SJSA1 (cell line): ENCODE results near the gene RWDD2A. TPM values are rescaled to one million over a fixed set of nuclear protein-coding genes. Genes with fewer than 3 reads are reported as not detected.

ENCODE experiments used
- DNase-seq, 2 experiments: peaks; one replicate each; pipeline ENCODE4 v3.0.0-alpha.2; 2015 to 2020; ENCODE audit warnings: low spot score in 2 of 2, low read depth in 1 of 2
- H3K27ac ChIP-seq: fragments of 250-450 bp; sonication (Bioruptor Pico); 2 replicates; pipeline ENCODE4 v1.5.1; 2020; ENCODE audit warnings: mild to moderate bottlenecking, moderate library complexity
- H3K27me3 ChIP-seq: fragments of 250-450 bp; sonication (Bioruptor Pico); replicated peaks from 2 replicates; pipeline ENCODE4 v1.5.1; 2020; ENCODE audit warnings: mild to moderate bottlenecking, moderate library complexity
- H3K36me3 ChIP-seq: fragments of 250-450 bp; sonication (Bioruptor Pico); 2 replicates; pipeline ENCODE4 v1.5.1; 2020; ENCODE audit warnings: mild to moderate bottlenecking
- H3K4me1 ChIP-seq: fragments of 250-450 bp; sonication (Bioruptor Pico); replicated peaks from 2 replicates; pipeline ENCODE4 v1.6.1; 2021; ENCODE audit warnings: mild to moderate bottlenecking
- H3K4me3 ChIP-seq: fragments of 250-450 bp; sonication (Bioruptor Pico); 2 replicates; pipeline ENCODE4 v1.5.1; 2020; ENCODE audit warnings: mild to moderate bottlenecking
- H3K9me3 ChIP-seq: fragments of 250-450 bp; sonication (Bioruptor Pico); replicated peaks from 2 replicates; pipeline ENCODE4 v1.5.1; 2020; ENCODE audit warnings: mild to moderate bottlenecking
- total RNA-seq: library from RNA; depleted of rRNA; stranded (reverse); fragments of >200 nt; shearing (Covaris generic); gene quantifications from 2 replicates; pipeline ENCODE4 v1.2.3, GENCODE V29; 2014; rRNA removed

RWDD2A gene
- total RNA-seq, 1 experiment from 2014 or later: 1.7 TPM

DNA sequence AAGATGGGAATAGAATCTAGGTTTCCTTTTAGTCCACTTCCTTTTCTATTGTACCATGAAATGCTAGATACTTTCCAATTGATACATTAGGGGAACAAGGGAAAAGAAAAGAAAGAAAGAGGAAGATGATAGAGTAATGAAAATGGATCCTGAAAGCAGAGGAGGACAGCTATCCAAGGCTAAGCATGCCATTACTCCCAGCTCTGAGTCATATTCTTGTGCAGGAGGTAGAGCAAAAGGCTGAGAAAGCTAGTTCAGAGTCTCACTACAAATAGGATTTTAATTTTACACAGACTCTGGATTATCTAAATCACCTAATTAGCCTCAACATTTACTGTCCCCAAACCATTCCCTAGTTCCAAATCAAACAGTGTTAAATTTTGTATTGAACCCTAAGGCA is 23.6 kb downstream of the RWDD2A start:
- Histone ChIP-seq H3K4me1 (peaks cover 3% of the 10 kb centered on the region; the same call in 1 of the 2 replicates), H3K36me3 (peaks cover 31% of the 10 kb centered on the region), H3K27ac (no peak overlapping the region), H3K4me3 (no peak overlapping the region), H3K9me3 (no peaks in the 10 kb centered on the region), H3K27me3 (no peaks in the 10 kb centered on the region)
- DNase-seq: no peak

DNA sequence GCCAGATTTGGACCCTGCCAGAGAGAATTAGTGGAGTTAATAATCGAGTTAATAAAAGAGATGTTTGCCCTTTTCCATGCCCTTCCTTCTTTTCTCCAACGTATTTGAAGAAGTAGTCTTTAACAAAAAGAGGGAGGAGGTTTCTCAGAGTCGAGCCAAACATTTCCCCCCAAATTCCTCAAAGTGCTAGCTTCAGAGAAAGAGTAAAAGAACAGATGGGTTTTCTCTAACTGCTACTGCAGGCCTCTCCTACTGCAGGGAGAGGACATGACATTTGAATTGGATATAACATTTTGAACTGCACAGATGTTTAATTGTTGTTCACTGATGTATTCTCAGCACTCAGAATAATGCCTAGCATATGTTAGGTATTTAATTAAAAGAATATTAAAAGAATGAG is 25.5 kb downstream of the RWDD2A start:
- H3K4me3 ChIP-seq: no peak overlapping the region
- H3K4me1 ChIP-seq: peaks cover 3% of the 10 kb centered on the region; the same call in 1 of the 2 replicates
- no peaks in the 10 kb centered on the region for H3K9me3 ChIP-seq
- H3K27me3 ChIP-seq: no peaks in the 10 kb centered on the region
- H3K36me3 ChIP-seq: peaks cover 34% of the 10 kb centered on the region
- DNase-seq: no peak
- no peak overlapping the region for H3K27ac ChIP-seq

DNA sequence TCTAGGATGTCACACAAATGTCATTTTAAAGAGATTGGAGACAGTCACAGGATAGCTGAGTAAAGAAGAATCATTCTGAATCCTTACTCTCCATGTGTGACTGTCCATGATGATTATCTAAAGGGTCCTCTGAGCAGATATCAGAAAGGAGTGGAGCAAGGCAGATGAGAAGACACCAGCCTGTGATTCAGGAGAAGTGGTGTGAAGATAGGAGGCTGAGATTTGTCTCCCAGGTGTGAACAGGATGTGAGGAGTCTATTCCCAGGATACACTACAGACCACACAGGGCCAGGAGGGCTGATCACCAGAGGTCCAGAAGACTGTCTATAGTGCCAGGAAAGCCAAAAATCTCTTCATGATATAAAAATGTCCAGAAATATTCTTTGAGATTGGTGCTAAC is 27.0 kb downstream of the RWDD2A start:
- H3K27ac ChIP-seq: no peak overlapping the region
- H3K4me1 ChIP-seq: peaks cover 3% of the 10 kb centered on the region; the same call in 1 of the 2 replicates
- H3K27me3 ChIP-seq: no peaks in the 10 kb centered on the region
- peaks cover 32% of the 10 kb centered on the region for H3K36me3 ChIP-seq
- no peaks in the 10 kb centered on the region for H3K9me3 ChIP-seq
- no peak for DNase-seq
- no peak overlapping the region for H3K4me3 ChIP-seq

DNA sequence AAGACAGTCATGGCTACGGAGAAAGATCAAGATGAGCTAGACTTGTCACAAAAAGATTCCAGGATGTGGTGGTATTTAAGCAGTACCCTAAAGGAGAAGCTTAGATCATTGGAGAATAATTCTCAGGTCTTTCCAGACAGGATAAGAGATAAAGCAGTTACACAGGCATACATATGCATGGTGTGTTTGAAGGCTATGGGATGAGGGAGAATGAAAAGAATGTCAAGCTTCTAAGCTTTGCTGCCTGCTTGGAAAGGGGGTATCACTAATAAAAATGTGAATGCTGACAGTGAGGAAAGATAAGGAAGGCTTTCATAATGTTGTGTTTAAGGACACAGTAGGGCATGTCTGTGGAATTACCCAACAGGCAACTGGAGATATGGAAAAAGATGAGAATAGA is 28.1 kb downstream of the RWDD2A start:
- Histone ChIP-seq H3K27ac (no peak overlapping the region), H3K4me3 (no peak overlapping the region), H3K9me3 (no peaks in the 10 kb centered on the region), H3K27me3 (no peaks in the 10 kb centered on the region), H3K4me1 (no peaks in the 10 kb centered on the region), H3K36me3 (peaks cover 23% of the 10 kb centered on the region)
- no peak for DNase-seq

DNA sequence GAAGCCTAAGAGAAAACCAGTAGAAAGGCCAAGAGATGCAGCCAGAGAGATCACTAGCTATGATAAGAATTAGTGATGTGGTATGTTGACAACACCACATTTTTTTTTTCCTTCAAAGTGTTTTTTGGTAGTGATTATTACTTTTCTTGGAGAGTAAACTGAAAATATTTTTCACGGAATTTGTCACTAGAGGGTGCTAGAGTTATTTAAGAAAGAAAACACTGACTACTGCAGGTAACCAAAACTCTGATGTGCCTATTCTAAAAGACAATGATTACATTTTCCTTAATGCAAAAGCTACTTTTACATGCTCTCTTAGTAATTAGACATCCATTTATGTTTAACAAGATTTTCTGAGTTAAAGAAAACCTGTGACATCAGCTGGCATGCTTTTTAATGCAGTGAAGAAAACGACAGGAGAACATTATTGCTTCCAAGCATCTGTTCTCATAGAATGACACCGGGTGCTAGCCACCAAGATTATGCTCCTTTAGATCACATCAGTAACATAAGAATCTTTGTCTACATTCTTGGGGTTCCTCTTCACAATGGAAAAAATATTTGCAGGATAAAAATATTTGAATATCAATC is 28.8 kb downstream of the RWDD2A start:
- Histone ChIP-seq H3K4me3 (no peak overlapping the region), H3K4me1 (no peaks in the 10 kb centered on the region), H3K27me3 (no peaks in the 10 kb centered on the region), H3K9me3 (no peaks in the 10 kb centered on the region), H3K27ac (no peak overlapping the region), H3K36me3 (peaks cover 18% of the 10 kb centered on the region)
- peak in 1 of 2 experiments; percentile 41 for DNase-seq

DNA sequence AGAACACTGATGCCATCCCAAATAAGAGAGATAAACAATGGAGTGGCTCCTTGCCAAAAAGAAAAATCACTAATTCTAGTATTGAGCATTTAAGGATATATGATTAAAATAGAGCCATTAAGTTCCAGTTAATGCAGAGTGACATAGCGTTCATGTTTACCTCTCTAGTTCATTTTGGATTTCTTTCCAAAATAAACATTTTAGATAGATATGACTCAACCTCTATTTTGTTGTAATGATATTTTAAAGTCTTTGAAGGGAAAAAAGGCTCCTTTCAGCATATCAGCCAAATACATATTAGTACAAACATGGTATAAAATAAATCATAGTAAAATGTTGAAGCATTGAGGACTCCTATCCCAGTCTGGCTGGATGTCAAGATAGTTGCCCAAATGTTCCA is 33.4 kb downstream of the RWDD2A start:
- DNase-seq: no peak
- no peak overlapping the region for H3K27ac ChIP-seq
- H3K4me3 ChIP-seq: no peak overlapping the region
- H3K9me3 ChIP-seq: no peaks in the 10 kb centered on the region
- no peaks in the 10 kb centered on the region for H3K27me3 ChIP-seq
- H3K36me3 ChIP-seq: peaks cover 16% of the 10 kb centered on the region
- H3K4me1 ChIP-seq: no peaks in the 10 kb centered on the region

DNA sequence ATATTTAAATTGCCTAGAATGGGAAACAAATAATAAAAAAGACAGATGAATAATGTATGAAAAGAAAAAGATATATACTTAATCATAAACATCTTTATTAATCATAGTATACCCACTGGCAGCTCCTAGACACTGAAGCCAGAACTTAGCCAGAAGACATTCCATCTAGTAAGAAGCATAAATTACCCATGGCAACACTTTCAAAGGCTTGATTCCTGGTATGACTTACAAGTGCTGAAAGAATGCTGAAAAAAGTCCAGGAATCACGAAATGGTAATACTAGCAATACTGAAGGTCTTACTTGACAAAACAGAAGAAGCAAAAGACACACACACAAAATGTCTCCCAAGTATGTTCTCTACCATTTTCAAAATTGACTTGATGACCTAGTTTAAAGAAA is 38.0 kb downstream of the RWDD2A start:
- no peaks in the 10 kb centered on the region for H3K4me1 ChIP-seq
- peaks cover 9% of the 10 kb centered on the region for H3K36me3 ChIP-seq
- H3K9me3 ChIP-seq: no peaks in the 10 kb centered on the region
- no peak overlapping the region for H3K27ac ChIP-seq
- no peaks in the 10 kb centered on the region for H3K27me3 ChIP-seq
- no peak for DNase-seq
- no peak overlapping the region for H3K4me3 ChIP-seq

DNA sequence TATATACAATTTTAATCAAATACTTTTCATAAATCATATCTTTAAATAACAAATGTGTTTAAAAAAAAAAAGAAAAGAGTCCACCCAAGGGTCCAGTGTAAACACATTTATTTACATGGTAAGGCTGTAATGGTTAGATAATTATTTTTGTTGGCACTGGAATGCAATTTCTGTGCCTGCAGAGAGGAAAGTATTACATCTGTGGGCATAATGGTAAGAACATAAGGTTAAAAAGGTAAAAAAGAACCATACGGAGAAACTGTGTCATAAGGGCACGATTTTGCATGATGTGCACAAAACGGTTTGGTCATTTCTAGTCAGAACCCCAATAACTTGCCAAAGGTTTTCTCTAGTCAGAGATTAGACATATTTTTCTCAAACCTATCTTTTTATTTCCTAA is 54.3 kb downstream of the RWDD2A start:
- Histone ChIP-seq H3K27me3 (no peaks in the 10 kb centered on the region), H3K36me3 (peaks cover 19% of the 10 kb centered on the region), H3K4me3 (no peak overlapping the region), H3K9me3 (no peaks in the 10 kb centered on the region), H3K27ac (no peak overlapping the region), H3K4me1 (peaks cover 5% of the 10 kb centered on the region)
- no peak for DNase-seq

Other genes with a start within 250 kb of the RWDD2A start
- 6.8 and 6.9 TPM in 2 replicates for gene UBE3D, start 127.5 kb upstream of the RWDD2A start, total RNA-seq
- 13.9 and 15.9 TPM in 2 replicates for gene DOP1A, start 125.7 kb upstream of the RWDD2A start, total RNA-seq
- 51.1 and 65.3 TPM in 2 replicates for gene PGM3, start 92 bp upstream of the RWDD2A start, total RNA-seq
- gene ME1, start 237.7 kb downstream of the RWDD2A start, total RNA-seq: 45.8 and 54.7 TPM in 2 replicates